Spleen (tissue), 11 donors: ENCODE results near the gene MAD2L1BP. TPM values are rescaled to one million over a fixed set of nuclear protein-coding genes. Genes with fewer than 3 reads are reported as not detected.

Experiments
- DNase-seq: peaks from one replicate; pipeline ENCODE4 v3.0.0-alpha.2; 2020
- H3K27ac ChIP-seq, 8 donors: fragments of 200-600 bp; sonication (generic) in 7 of 8; 1 replicate in 4 of 8; 2 replicates in 4 of 8; pipeline versions ENCODE4 v1.5.0 to v1.8.0; 2016 to 2021; ENCODE audit warnings: inconsistent platforms in 4 of 8, mild to moderate bottlenecking in 4 of 8, moderate library complexity in 1 of 8
- H3K27me3 ChIP-seq, 7 donors: fragments of 200-600 bp; sonication (generic) in 6 of 7; replicated peaks in 1 of 7; 1 replicate in 4 of 7; 2 replicates in 3 of 7; pipeline versions ENCODE4 v1.5.0 to v1.8.0; 2016 to 2021; ENCODE audit warnings: inconsistent platforms in 3 of 7, mild to moderate bottlenecking in 1 of 7
- H3K36me3 ChIP-seq, 6 donors: fragments of 200-600 bp; sonication (generic) in 5 of 6; 1 replicate in 4 of 6; 2 replicates in 2 of 6; pipeline versions ENCODE4 v1.5.0 to v1.8.0; 2016 to 2021; ENCODE audit warnings: inconsistent platforms in 2 of 6
- H3K4me1 ChIP-seq, 6 donors: fragments of 200-600 bp; sonication (generic) in 5 of 6; 1 replicate in 3 of 6; 2 replicates in 3 of 6; pipeline versions ENCODE4 v1.5.0 to v1.8.0; 2016 to 2021; ENCODE audit warnings: inconsistent platforms in 3 of 6
- H3K4me3 ChIP-seq, 8 donors: fragments of 200-600 bp; sonication (generic) in 7 of 8; 1 replicate in 4 of 8; 2 replicates in 4 of 8; pipeline versions ENCODE4 v1.5.0 to v1.8.0; 2016 to 2021; ENCODE audit warnings: inconsistent platforms in 4 of 8, mild to moderate bottlenecking in 4 of 8, moderate library complexity in 2 of 8
- H3K9me3 ChIP-seq, 8 donors: fragments of 200-600 bp; sonication (generic) in 7 of 8; 1 replicate in 4 of 8; 2 replicates in 4 of 8; pipeline versions ENCODE4 v1.5.0 to v1.8.0; 2016 to 2021; ENCODE audit warnings: inconsistent platforms in 4 of 8
- POLR2A ChIP-seq, 3 donors: fragments of 450-650 bp; IDR thresholded peaks; one replicate each; pipeline ENCODE4 v1.5.1; 2017; ENCODE audit warnings: antibody characterized with exemption in 3 of 3, mild to moderate bottlenecking in 1 of 3
- POLR2AphosphoS5 ChIP-seq, 3 donors: sonication (generic); formaldehyde crosslinking; IDR thresholded peaks; one replicate each; pipeline ENCODE4 v1.5.1; 2017; ENCODE audit warnings: antibody characterized with exemption in 3 of 3
- WGBS, 5 donors: extraction: QIAGEN DNeasy Blood & Tissue Kit in 3 of 5; methylation state at CpG; one replicate each; pipeline versions ENCODE4 v1.1.5 to v1.1.7; 2013 to 2018; 5-methylcytosine and 5-hydroxymethylcytosine counted together
- intact Hi-C: fragments of 100-400 bp; cut with DNase I; formaldehyde crosslinking; loops from one replicate; pipeline ENCODE4 v1.15.0; 2023; ENCODE audit warnings: low total_unique reads
- polyA plus RNA-seq, 3 donors: library from polyadenylated mRNA; stranded (reverse); fragments of 200-250 nt; gene quantifications; one replicate each; pipeline ENCODE4 v1.2.1, GENCODE V29; 2013
- total RNA-seq, 7 donors: library from RNA; depleted of rRNA in 3 of 7; stranded (reverse); fragments of >200 nt in 3 of 7; fragmentation: NEBNext Ultra II Directional in 4 of 7; extraction: Animal tissue kit (Norgen Biotek cat#: 25700) in 4 of 7; gene quantifications; one replicate each; pipeline versions ENCODE4 v1.1.0 to v1.2.1, GENCODE V29; 2016 to 2021
- TF ChIP-seq, protein P1 (sequence below), 11 experiments: fragments of 200-600 bp in 7 of 11; fragments of 450-650 bp in 4 of 11; sonication (generic) in 4 of 11; IDR thresholded peaks in 8 of 11; conservative IDR thresholded peaks in 3 of 11; 1 replicate in 7 of 11; 2 replicates in 4 of 11; pipeline versions ENCODE4 v1.4.0 to v1.8.0; 2016 to 2021; ENCODE audit warnings: antibody characterized with exemption in 11 of 11, inconsistent platforms in 4 of 11, mild to moderate bottlenecking in 1 of 11
- donor health status: healthy with polysubstance abuse.
- donor health status: DM: no; HTN: no; CAD: no; lungs with moderate emphysema.
- donor health status: DM: no; HTN: no; CAD: no.
- donor health status: Bipolar disorder and iron deficiency.
- donor health status: healthy.
- donor health status: DM: no; HTN: no; CAD: no.
- donor health status: DM: yes; HTN: yes; CAD: no.

The MAD2L1BP gene
- total and polyA plus RNA-seq, 10 donors = 18.9 to 33.4 (median 21.7) TPM

DNA sequence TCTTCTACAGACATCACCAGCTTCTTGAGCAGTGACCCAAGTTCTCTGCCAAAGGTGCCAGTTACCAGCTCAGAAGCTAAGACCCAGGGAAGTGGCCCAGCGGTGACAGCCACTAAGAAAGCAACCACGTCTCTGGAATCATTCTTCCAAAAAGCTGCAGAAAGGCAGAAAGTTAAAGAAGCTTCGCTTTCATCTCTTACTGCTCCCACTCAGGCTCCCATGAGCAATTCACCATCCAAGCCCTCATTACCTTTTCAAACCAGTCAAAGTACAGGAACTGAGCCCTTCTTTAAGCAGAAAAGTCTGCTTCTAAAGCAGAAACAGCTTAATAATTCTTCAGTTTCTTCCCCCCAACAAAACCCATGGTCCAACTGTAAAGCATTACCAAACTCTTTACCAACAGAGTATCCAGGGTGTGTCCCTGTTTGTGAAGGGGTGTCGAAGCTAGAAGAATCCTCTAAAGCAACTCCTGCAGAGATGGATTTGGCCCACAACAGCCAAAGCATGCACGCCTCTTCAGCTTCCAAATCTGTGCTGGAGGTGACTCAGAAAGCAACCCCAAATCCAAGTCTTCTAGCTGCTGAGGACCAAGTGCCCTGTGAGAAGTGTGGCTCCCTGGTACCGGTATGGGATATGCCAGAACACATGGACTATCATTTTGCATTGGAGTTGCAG, 21.8 kb upstream of the MAD2L1BP start:
- Histone ChIP-seq H3K4me3 (no peak overlapping the region), H3K36me3 (peaks cover 0 to 93% (median 54%) of the 10 kb centered on the region in 6 donors), H3K9me3 (no peaks in the 10 kb centered on the region), H3K4me1 (peaks cover 0 to 3% (median under 1%) of the 10 kb centered on the region in 6 donors), H3K27me3 (no peaks in the 10 kb centered on the region), H3K27ac (no peak overlapping the region)
- TF ChIP-seq POLR2AphosphoS5 (IDR thresholded peaks at IDR 0.05) = no peak
- TF ChIP-seq, protein P1, sequence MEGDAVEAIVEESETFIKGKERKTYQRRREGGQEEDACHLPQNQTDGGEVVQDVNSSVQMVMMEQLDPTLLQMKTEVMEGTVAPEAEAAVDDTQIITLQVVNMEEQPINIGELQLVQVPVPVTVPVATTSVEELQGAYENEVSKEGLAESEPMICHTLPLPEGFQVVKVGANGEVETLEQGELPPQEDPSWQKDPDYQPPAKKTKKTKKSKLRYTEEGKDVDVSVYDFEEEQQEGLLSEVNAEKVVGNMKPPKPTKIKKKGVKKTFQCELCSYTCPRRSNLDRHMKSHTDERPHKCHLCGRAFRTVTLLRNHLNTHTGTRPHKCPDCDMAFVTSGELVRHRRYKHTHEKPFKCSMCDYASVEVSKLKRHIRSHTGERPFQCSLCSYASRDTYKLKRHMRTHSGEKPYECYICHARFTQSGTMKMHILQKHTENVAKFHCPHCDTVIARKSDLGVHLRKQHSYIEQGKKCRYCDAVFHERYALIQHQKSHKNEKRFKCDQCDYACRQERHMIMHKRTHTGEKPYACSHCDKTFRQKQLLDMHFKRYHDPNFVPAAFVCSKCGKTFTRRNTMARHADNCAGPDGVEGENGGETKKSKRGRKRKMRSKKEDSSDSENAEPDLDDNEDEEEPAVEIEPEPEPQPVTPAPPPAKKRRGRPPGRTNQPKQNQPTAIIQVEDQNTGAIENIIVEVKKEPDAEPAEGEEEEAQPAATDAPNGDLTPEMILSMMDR (IDR thresholded peaks at IDR 0.05 in 8 of 11, conservative IDR thresholded peaks at IDR 0.05 in 3 of 11) = no peak
- no peak for TF ChIP-seq POLR2A (IDR thresholded peaks at IDR 0.05)
- no peak for DNase-seq
- intact Hi-C loops = no loop called here
- WGBS, 5 donors = 89 to 98% (median 97%) methylated on average over 6 of the region's 6 CpGs

DNA sequence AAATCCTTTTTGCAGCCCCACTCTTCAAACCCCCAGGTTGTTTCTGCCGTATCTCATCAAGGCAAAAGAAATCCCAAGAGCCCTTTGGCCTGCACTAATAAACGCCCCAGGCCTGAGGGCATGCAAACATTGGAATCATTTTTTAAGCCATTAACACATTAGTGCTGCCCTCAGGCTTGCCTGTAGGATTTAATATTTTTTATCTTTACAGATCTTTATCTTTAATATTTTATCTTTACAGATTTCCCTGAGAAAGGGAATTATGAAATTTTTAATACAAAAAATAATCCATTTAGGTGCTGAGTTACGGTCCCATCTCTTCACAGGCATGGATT, 21.3 kb upstream of the MAD2L1BP start:
- Histone ChIP-seq H3K4me1 (no peaks in the 10 kb centered on the region), H3K9me3 (no peaks in the 10 kb centered on the region), H3K27me3 (no peaks in the 10 kb centered on the region), H3K4me3 (no peak overlapping the region), H3K27ac (no peak overlapping the region), H3K36me3 (peaks cover 0 to 98% (median 54%) of the 10 kb centered on the region in 6 donors)
- intact Hi-C loops = no loop called here
- no peak for TF ChIP-seq POLR2AphosphoS5 (IDR thresholded peaks at IDR 0.05)
- TF ChIP-seq, protein P1 (IDR thresholded peaks at IDR 0.05 in 8 of 11, conservative IDR thresholded peaks at IDR 0.05 in 3 of 11) = no peak
- TF ChIP-seq POLR2A (IDR thresholded peaks at IDR 0.05) = no peak
- 88 to 94% (median 92%) methylated on average over 3 of the region's 3 CpGs for WGBS, 5 donors
- no peak for DNase-seq

DNA sequence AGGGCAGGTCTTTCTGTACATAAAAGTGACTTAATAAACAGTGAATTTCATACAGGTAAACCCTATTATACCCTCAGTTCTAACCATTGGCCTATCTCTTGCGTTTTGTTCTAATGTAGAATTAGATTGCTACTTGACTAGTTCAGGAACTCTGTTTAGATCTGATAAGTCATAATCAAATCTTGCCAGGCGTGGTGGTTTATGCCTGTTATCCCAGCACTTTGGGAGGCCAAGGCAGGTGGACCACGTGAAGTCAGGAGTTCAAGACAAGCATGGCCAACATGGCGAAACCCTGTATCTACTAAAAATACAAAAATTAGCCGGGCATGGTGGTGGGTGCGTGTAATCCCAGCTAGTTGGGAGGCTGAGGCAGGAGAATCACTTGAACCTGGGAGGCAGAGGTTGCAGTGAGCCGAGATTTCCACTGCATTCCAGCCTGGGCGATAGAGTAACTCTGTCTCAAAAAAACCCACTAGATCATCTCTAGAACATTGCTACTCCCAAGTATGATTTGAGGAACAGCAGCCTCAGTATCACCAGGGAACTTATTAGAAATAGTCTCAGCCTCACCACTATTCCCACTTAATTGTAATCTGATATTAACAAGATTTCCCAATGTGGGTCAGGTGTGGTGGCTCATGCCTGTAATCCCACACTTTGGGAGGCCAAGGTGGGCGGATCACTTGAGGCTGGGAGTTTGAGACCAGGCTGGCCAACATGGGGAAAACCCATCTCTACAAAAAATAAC, 18.7 kb upstream of the MAD2L1BP start:
- no peak overlapping the region for H3K4me3 ChIP-seq
- H3K4me1 ChIP-seq = peaks cover 0 to 3% (median 0%) of the 10 kb centered on the region in 6 donors
- 87 to 94% (median 92%) methylated on average over 9 of the region's 9 CpGs for WGBS, 5 donors
- H3K9me3 ChIP-seq = no peaks in the 10 kb centered on the region
- TF ChIP-seq POLR2AphosphoS5 (IDR thresholded peaks at IDR 0.05) (no peak), POLR2A (IDR thresholded peaks at IDR 0.05) (no peak)
- TF ChIP-seq, protein P1 (IDR thresholded peaks at IDR 0.05 in 8 of 11, conservative IDR thresholded peaks at IDR 0.05 in 3 of 11) = no peak
- DNase-seq = no peak
- peaks cover 0 to 99% (median 55%) of the 10 kb centered on the region in 6 donors for H3K36me3 ChIP-seq
- intact Hi-C loops = no loop called here
- H3K27me3 ChIP-seq = no peaks in the 10 kb centered on the region
- H3K27ac ChIP-seq = no peak overlapping the region
